GM19467 (cell line): ENCODE results near the gene AXIN2.
"Not testable (repeated sequence)": the region's sequence is repeated elsewhere in the genome, so short reads cannot be mapped to it uniquely, and the experiment has no call there.

ENCODE experiments used
- ATAC-seq: cut with Tn5 transposase; IDR thresholded peaks from one replicate; pipeline ENCODE4 v1.9.1; 2021; ENCODE audit warnings: mild to moderate bottlenecking, moderate library complexity; ENCODE audit not compliant: unreplicated experiment

Gene AXIN2

DNA sequence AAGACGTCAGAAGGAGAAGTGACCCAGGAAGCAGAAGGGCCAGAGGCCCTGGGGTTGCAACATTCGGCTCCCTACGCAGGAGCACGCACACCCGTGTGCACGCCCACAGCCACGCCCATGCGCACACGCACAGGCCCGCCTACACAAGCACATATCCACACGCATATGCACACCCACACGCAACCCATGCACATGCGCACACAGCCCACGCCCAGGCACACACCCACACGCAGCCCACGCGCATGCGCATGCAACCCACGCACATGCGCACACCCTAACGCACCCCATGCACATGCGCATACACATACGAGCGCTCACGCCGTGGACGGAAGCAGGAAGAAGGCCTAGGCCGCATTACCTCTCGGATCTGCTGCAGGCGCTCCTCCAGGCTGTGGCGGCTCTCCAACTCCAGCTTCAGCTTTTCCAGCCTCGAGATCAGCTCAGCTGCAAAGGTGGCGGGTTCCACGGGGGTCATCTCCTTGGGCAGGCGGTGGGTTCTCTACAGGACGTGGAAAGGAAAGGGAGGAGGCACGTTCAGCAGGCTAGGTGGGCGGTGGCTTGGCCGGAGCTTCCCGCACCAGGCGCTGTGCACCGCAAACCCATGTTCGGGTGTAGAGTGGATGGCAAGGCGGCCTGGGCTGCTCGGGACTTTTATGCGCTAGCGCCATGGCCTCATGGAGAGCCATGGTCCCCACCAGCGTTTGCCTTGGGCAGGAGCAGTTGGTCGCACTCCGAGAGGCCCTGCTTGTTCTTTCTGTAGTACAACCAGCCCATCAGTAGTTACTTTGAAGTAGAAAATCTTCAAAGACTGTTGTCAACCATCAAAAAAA, 23.4 kb downstream of the AXIN2 start:
- no peak for ATAC-seq

- ATAC-seq, result no peak
Observed at GRCh38 chr17:65537343-65537844, 24.1 kb downstream of the AXIN2 start.

GRCh38 chr17:65536573-65537342, 24.7 kb downstream of the AXIN2 start:
- no peak for ATAC-seq

- no peak for ATAC-seq
Observed at GRCh38 chr17:65535777-65536572, 25.5 kb downstream of the AXIN2 start.

- ATAC-seq, result no peak
Observed at GRCh38 chr17:65533852-65534457, 27.5 kb downstream of the AXIN2 start.

GRCh38 chr17:65533056-65533745, 28.2 kb downstream of the AXIN2 start:
- ATAC-seq, result no peak

- no peak for ATAC-seq
Observed at GRCh38 chr17:65532101-65532890, 29.2 kb downstream of the AXIN2 start.

DNA sequence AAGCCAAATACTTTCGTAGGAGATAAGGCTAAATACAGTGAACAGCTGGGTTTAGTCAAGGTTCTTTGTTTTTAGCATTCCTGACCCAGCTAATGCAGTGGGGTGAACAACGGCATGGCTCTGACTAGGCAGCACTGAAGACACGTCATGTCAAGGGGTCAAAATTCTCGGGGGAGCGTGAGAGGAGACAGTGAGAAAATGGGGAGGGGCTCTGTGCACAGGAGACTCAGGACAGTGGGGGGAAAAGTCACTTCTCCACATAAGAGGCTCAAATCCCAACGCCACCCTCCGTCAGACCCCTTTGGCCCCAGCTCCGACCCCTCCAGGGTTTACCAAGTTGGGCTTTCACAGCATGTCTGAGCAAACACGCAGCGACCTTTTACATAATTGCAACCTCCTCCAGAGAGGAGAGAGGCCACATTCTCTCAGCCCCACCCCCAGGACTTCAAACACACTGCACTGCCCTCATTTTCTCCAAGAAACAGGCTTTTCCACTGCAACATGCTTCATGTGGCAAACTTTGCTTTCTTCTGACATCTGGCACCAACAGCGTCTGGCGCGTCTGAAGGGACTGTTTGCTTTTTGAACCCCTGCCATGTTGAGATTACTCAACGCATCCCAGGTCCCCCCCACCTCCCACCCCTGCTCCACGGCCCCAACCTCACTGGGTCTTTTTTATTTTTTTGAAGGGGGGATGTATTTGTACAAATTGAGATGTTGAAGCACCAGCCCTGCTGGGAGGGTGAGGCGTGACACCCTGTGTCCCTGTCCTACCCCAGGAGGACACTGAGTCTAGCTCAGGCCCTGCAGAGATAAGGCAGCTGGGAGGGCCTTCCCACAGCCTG, 30.0 kb downstream of the AXIN2 start:
- ATAC-seq, result no peak

DNA sequence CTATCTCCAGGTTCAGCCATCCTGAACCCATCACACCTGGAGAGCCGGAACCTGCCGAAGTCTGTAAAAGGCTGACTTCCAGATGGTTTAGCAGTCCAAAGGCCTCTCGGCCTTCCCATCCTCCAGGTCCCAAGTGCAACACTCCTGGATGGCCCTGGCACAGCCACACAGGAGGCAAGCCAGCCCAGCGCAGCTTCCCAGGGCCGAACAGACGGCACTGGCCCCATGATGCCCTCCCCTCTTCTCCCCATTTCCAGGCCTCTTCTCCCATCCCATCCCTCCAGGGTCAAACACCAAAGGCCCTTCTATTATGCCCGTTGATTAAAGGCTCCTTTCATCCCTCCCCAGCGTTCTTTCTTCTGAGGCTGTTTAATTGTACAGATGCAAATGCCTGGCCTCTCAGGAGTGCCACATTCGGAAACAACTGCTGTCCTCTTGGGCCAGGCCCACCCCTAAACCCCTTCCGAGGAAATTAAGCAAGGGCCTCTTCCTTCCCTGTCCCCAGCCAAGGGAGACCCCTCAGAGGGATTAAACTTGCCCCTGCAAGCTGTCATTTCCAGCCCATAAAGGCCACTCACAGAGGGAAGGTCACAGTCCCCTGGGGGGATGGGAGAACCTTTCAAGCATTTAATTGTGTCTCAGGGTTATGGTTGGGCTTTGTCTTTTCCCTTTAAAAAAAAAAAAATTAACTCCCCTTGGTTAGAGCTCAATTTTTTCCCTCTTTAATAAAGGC, 30.8 kb downstream of the AXIN2 start:
- ATAC-seq, result no peak

- no peak for ATAC-seq
Observed at GRCh38 chr17:65529761-65530522, 31.5 kb downstream of the AXIN2 start.

DNA sequence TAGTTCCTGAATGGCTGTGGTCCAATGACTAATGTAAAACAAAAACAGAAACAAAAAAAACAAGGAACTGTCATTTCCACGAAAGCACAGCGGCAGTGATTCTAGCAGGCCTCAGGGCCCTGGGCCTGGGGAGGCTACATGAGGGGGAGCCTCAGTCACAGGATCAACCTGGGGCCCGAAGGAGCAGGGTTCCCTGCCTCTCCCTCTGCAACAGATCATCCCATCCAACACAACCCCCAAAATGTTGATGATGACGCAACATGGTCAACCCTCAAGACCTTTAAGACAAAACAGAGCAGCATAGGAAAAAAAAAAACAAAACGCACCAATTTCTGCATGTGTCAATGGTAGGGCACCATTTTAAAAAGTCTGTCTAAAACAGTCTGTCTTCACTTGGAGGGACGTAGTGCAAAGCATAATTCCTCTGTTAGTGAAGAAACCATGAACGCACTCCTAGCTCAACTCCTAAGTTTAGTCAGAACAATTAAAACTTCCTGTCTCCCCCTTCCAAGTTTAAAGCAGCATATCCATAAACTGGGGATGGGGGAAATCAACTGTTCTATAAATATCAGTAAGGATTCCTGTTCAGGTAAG, 32.3 kb downstream of the AXIN2 start:
- no peak for ATAC-seq

DNA sequence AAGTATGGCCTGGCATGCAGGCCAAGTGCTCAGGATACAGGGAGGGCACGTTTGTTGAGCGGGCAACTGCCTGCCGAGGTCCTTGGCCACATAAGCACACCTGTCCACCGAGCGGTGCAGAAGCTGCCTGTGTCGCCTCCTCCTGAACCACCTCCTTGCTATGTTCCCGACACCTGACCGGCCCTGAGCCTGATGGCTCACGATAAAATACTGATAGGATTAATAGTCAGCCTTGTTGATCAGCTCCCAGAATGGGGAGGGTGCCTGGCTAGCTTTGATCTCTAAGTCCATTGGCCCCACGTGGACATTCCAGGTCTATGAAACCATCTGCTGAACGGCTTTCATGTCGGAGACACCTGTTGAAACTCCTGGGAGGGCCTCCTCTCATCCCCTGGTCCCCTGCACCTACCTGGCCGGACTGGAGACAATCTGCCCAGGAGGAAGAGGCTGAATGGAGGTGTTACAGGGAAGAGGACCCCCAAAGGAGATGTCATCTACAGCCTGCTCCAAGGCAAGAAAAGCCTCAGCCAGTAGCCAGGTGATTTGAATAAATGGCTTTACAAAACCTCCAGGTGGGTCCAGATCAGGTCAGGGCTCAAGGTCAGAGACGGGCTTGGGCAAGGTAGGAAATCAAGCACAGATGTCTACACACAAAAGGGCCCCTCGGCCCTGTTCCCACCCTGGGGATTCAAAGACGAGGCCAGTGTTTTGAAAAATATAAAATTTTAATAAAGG, 33.4 kb downstream of the AXIN2 start:
- ATAC-seq, result no peak

DNA sequence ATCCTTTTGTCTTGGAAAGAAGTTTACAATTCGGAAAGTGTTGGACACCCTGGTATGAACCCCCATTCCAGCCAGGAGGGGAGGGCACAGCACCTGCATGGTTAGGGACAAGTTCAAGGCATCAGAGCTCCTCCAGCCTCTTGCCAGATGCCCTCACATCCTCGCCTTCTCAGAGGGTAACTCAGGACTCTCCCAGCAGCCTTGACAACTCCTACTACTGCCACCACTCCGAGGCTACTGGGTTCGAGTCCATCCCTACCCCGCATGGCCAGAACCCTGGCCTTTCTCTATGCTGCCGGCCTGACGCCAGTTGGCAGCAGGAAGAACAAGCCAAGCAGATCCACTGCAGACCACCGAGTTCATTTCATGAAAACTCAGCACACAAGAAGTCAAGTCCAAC, 34.1 kb downstream of the AXIN2 start:
- no peak for ATAC-seq

DNA sequence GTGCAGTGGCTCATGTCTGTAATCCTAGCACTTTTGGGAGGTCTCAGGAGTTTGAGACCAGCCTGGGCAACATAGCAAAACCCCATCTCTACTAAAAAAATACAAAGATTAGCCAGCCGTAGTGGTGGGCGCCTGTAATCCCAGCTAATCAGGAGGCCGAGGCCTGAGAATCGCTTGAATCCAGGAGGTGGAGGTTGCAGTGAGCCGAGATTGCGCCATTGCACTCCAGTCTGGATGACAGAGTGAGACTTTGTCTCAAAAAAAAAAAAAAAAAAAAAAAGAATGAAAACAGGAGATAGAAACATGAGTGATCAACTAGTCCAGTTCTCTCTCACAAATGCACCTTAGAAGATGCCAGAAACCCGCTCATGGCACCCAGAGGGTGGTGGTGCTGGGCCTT, 34.6 kb downstream of the AXIN2 start:
- ATAC-seq, result not testable (repeated sequence)

- ATAC-seq, result no peak
Observed at GRCh38 chr17:65523853-65524664, 37.4 kb downstream of the AXIN2 start.
